Esophagus squamous epithelium (tissue), 5 donors: Measurements from ENCODE around the gene BGN. TPM values are rescaled to one million over a fixed set of nuclear protein-coding genes. Genes with fewer than 3 reads are reported as not detected.

Source experiments
- DNase-seq: peaks from one replicate; lab custom pipeline; 2025; lab: John Stamatoyannopoulos, UW
- H3K27ac ChIP-seq, 4 donors: fragments of 200-600 bp; sonication (generic); one replicate each; pipeline ENCODE4 v1.5.1; 2016 to 2019; ENCODE audit warnings: mild to moderate bottlenecking in 1 of 4
- H3K27me3 ChIP-seq, 4 donors: fragments of 200-600 bp; sonication (generic); 1 replicate in 3 of 4; 2 replicates in 1 of 4; pipeline versions ENCODE4 v1.5.1 to v1.6.0; 2017 to 2021; ENCODE audit warnings: antibody characterized with exemption in 1 of 4
- H3K36me3 ChIP-seq, 3 donors: fragments of 200-600 bp; sonication (generic); one replicate each; pipeline ENCODE4 v1.5.1; 2016 to 2019
- H3K4me1 ChIP-seq, 3 donors: fragments of 200-600 bp; sonication (generic); one replicate each; pipeline ENCODE4 v1.5.1; 2017 to 2019
- H3K4me3 ChIP-seq, 4 donors: fragments of 200-600 bp; sonication (generic); 1 replicate in 3 of 4; 2 replicates in 1 of 4; pipeline ENCODE4 v1.5.1; 2016 to 2019; ENCODE audit warnings: mild to moderate bottlenecking in 2 of 4, moderate library complexity in 1 of 4
- H3K9me3 ChIP-seq, 3 donors: fragments of 200-600 bp; sonication (generic); one replicate each; pipeline ENCODE4 v1.5.1; 2016 to 2019
- CTCF ChIP-seq, 6 experiments: fragments of 450-650 bp in 4 of 6; fragments of 200-600 bp in 2 of 6; sonication (generic) in 2 of 6; IDR thresholded peaks; one replicate each; pipeline ENCODE4 v1.5.1; 2016 to 2019; ENCODE audit warnings: antibody characterized with exemption in 6 of 6, mild to moderate bottlenecking in 4 of 6, moderate library complexity in 4 of 6
- POLR2A ChIP-seq, 4 donors: fragments of 450-650 bp; IDR thresholded peaks; one replicate each; pipeline ENCODE4 v1.6.1; 2017; ENCODE audit warnings: antibody characterized with exemption in 4 of 4, mild to moderate bottlenecking in 4 of 4, moderate library complexity in 3 of 4
- WGBS, 2 donors: methylation state at CpG; one replicate each; pipeline ENCODE4 v1.1.5; 2018; 5-methylcytosine and 5-hydroxymethylcytosine counted together
- intact Hi-C: fragments of 100-400 bp; cut with DNase I; formaldehyde crosslinking; loops from one replicate; pipeline ENCODE4 v1.15.0; 2022
- total RNA-seq, 4 donors: library from RNA; depleted of rRNA; stranded (reverse); fragments of >200 nt; gene quantifications; one replicate each; pipeline ENCODE4 v1.1.0, GENCODE V29; 2016
- donor health status: DM: yes; HTN: yes; CAD: no.

The BGN gene
- total RNA-seq, 4 donors from 2014 or later = 6.7 to 26.7 (median 15.7) TPM

GRCh38 chrX:153509592-153509991 lies 14.8 kb downstream of the BGN start:
- Histone ChIP-seq H3K4me1 (peaks cover 0 to 12% (median 0%) of the 10 kb centered on the region in 3 donors), H3K36me3 (no peaks in the 10 kb centered on the region), H3K27ac (no peak overlapping the region), H3K9me3 (no peaks in the 10 kb centered on the region), H3K4me3 (no peak overlapping the region), H3K27me3 (no peaks in the 10 kb centered on the region)
- no CpG with 5 or more reads among the region's 14 CpGs for WGBS, 2 donors
- DNase-seq = no peak
- TF ChIP-seq POLR2A (IDR thresholded peaks at IDR 0.05) (no peak), CTCF (IDR thresholded peaks at IDR 0.05) (no peak)
- intact Hi-C loops = loop anchor here (5.0 to 10.0 kb wide), 2 partner anchors 37 to 475 kb away; partner anchors contain the start of gene HAUS7

GRCh38 chrX:153510383-153510782 lies 15.6 kb downstream of the BGN start:
- TF ChIP-seq POLR2A (IDR thresholded peaks at IDR 0.05) (no peak), CTCF (IDR thresholded peaks at IDR 0.05) (no peak)
- WGBS, 2 donors = 70 to 73% methylated on average over 2 to 11 of the region's 11 CpGs
- H3K27ac ChIP-seq = no peak overlapping the region
- H3K36me3 ChIP-seq = no peaks in the 10 kb centered on the region
- H3K27me3 ChIP-seq = peaks cover 0 to 4% (median 0%) of the 10 kb centered on the region in 4 donors
- H3K9me3 ChIP-seq = no peaks in the 10 kb centered on the region
- peaks cover 0 to 12% (median 0%) of the 10 kb centered on the region in 3 donors for H3K4me1 ChIP-seq
- no peak overlapping the region for H3K4me3 ChIP-seq
- no peak for DNase-seq
- intact Hi-C loops = no loop called here

- no peak overlapping the region for H3K4me3 ChIP-seq
- no peak overlapping the region for H3K27ac ChIP-seq
- no peaks in the 10 kb centered on the region for H3K9me3 ChIP-seq
- H3K36me3 ChIP-seq = no peaks in the 10 kb centered on the region
- no peak for TF ChIP-seq POLR2A (IDR thresholded peaks at IDR 0.05)
- TF ChIP-seq CTCF (IDR thresholded peaks at IDR 0.05) = no peak
- H3K4me1 ChIP-seq = peaks cover 0 to 12% (median 0%) of the 10 kb centered on the region in 3 donors
- intact Hi-C loops = no loop called here
- peaks cover 0 to 18% (median 0%) of the 10 kb centered on the region in 4 donors for H3K27me3 ChIP-seq
- DNase-seq = no peak
- WGBS, 2 donors = 40% methylated on average over 1 of the region's 17 CpGs; no CpG with 5 or more reads in 1 of the 2 donors
Measured at GRCh38 chrX:153511784-153512500, 17.2 kb downstream of the BGN start.

- WGBS, 2 donors = 51 to 59% methylated on average over 2 to 3 of the region's 3 CpGs
- TF ChIP-seq CTCF (IDR thresholded peaks at IDR 0.05) (no peak), POLR2A (IDR thresholded peaks at IDR 0.05) (no peak)
- no peak for DNase-seq
Measured at GRCh38 chrX:153512501-153512893, 17.7 kb downstream of the BGN start.

GRCh38 chrX:153513265-153513664 lies 18.5 kb downstream of the BGN start:
- TF ChIP-seq POLR2A (IDR thresholded peaks at IDR 0.05) (no peak), CTCF (IDR thresholded peaks at IDR 0.05) (no peak)
- Histone ChIP-seq H3K36me3 (no peaks in the 10 kb centered on the region), H3K4me1 (peaks cover 0 to 13% (median 3%) of the 10 kb centered on the region in 3 donors), H3K27me3 (peaks cover 0 to 31% (median 2%) of the 10 kb centered on the region in 4 donors), H3K4me3 (no peak overlapping the region), H3K9me3 (no peaks in the 10 kb centered on the region), H3K27ac (no peak overlapping the region)
- DNase-seq = no peak
- intact Hi-C loops = no loop called here
- WGBS, 2 donors = 69% methylated on average over 4 to 5 of the region's 5 CpGs

More at GRCh38 chrX:153512501-153512893, 17.7 kb downstream of the BGN start:
- H3K36me3 ChIP-seq = no peaks in the 10 kb centered on the region
- intact Hi-C loops = no loop called here
- no peak overlapping the region for H3K27ac ChIP-seq
- H3K4me1 ChIP-seq = peaks cover 0 to 10% (median 2%) of the 10 kb centered on the region in 3 donors
- H3K9me3 ChIP-seq = no peaks in the 10 kb centered on the region
- H3K4me3 ChIP-seq = no peak overlapping the region
- peaks cover 0 to 23% (median 0%) of the 10 kb centered on the region in 4 donors for H3K27me3 ChIP-seq
